HG02884 (cell line): Measurements from ENCODE around the gene GLO1.
A peak's percentile ranks its signal among the peaks of the same experiment; 100 is the strongest.

ENCODE experiments used
- ATAC-seq: cut with Tn5 transposase; IDR thresholded peaks from one replicate; pipeline ENCODE4 v1.9.1; 2021; ENCODE audit warnings: mild to moderate bottlenecking, moderate library complexity; ENCODE audit not compliant: unreplicated experiment

GLO1 gene

DNA sequence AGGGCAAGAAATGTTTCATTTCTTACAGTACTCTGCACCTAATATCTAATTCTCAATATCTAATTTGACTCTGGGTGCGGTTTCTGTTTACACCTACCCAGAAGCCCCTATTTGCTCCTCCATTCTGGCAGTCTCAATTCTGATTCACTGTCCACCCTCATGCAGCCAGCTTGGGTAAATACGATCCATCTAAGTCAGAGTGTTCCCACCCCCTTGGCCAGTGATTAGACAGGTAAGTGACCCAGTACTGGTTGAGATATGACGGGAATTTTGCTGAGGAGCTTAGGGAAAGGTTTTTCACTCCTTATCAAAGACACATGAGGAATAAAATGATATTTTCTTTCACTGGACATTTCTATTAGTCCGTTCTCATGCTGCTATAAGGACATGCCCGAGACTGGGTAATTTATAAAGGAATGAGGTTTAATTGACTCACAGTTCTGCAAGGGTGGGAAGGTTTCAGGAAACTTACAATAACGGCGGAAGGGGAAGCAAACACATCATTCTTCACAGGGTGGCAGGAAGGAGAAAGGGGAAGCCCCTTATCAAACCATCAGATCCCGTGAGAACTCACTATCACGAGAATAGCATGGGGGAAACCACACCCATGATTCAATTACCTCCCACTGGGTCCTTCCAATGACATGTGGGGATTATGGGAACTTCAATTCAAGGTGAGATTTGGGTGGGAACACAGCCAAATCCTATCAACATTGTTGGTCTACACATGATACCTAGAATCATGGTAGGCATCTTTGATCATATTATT is 29.4 kb downstream of the GLO1 start:
- no peak for ATAC-seq

DNA sequence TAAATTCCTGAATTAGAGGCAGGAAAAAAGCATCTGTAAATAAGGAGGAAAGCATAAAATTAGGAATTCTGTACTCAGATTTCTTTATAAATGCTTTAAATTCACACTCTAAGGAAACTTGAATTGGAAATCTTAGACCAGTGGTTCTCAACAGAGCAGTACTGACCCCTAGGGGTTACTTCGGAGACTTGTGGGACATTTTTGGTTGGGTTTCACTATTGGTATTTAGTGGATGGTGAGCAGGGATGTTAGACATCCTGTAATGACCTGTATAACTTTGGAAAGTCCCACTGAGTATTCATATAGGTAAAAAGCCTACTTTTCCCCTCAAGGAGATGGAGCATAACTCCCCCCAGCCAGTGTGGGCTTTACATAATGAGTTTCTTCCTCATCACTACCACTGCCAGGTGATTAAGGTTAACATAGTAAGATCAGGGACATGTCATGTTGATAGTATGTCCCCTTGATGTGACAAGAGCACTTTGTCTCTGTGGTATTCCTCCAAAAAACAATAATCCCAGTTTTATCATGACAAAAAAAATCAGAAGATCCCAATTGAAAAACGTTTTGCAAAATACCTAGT is 31.0 kb downstream of the GLO1 start:
- ATAC-seq: peak; percentile 83

DNA sequence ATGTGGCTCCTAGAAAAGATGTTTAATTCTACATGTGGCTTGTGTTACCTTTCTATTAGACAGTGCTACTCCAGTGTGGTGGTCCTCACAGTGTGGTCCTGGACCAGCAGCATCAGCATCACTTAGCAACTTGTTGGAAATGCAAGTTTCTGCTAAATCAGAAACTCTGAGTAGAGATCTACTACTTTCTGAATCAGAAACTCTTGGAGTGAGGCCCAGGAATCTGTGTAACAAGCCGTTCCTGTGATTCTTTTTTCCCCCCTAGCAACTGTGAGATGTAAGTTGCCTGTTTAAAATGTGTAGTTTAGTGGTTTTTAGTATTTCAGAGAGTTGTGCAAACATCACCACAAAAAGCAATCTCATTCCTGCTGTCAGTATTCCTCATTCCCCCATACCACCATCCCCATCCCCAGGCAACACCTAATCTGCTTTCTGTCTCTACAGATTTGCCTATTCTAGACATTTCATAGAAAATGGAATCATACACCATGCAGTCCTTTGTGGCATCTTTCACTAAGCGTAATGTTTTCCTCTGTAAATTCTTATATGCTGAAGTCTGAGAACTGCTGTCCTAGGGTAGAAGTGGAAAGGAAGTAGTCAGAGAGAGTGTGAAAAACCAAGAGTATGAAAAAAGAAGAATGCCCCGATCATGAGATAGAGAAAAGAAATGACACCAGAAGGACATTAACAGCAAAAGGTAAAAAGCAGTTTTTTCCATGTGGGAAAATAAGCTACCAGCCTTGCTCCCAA is 44.4 kb downstream of the GLO1 start:
- no peak for ATAC-seq

DNA sequence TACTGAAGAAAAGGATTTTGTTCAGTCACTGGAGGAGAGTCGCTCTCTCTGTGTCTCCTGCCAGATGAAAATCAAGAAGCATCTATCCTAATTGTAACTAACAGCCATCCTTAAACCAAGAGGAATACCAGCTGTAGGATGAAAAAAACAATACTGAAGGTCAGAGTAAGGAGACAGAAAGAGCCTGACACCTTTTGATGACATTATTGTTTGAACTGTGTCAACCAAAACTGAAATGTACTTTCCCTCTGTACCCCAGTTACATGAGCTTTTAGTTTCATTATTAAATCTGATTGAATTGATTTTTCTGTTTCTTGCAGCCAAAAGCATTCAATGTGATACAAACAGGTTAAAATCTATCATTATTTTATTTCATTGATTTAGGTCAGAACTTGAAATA is 46.0 kb downstream of the GLO1 start:
- ATAC-seq: no peak

DNA sequence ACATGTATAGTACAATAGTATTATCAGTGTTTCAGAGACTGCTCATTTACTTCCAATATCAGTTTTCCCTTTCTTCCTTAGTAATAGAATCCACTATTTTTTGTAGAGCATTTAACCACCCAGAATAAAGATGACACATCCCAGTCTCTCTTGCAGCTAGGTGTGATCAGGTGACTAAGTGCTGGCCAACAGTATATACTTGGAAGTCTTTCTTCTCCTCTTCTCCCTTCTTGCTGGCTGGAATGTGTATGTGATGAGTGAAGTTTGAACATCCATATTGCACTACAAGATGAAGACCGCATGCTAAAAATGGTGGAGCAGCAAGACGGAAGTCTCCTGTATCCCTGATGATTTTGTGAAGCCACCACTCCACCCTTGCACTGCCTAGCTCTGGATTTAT is 48.7 kb downstream of the GLO1 start:
- no peak for ATAC-seq

DNA sequence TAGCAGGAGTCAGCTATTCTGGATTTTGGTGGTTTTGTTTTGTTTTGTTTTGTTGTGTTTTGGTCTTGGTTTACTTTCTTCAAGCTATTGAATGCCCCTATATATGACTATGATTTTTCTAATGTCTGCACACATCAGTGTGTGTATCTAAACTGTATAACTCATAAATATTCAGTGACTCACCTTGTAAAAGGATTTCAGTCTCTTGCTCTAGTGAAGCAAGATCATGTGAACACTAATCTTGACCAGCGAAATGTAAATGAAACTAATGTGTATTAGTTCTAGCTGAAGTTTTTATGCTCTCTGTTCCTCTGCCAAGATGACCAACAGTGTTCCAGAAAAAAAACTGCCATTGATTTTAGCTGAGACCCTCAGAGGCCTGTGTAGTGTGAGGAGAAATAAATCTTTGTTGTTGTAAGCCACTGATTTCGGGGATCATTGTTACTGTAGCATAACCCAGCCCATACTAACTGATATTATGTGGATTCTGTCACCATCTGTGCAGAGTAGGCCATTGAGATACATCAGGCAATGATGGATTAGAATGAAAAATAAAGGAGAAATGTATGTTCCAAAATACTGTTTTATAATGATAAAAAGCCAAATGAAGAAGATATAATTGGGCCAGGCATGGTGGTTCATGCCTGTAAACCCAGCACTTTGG is 51.7 kb downstream of the GLO1 start:
- ATAC-seq: no peak

DNA sequence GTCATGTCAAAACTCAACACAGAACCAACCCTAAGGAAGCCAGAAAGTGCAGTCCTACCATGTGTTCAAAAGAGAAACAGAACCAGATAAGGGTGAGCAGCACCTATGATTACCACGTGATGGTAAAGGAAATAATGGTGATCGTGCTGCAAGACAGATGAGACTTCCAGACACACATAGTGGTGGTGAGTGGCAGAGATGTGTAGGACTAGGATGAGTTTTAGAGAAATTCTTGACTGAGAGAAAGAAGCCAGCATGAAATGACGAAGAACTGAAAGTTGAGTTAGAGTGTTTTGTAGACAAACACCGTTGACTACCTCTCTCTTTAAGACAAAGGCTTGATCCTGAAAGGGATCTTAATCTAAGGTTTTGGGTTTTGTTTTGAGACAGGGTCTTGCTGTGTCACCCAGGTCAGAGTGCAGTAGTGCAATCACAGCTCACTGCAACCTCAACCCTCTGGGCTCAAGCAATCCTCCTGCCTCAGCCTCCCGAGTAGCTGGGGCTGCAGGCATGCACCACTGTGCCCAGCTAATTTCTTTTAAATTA is 52.7 kb downstream of the GLO1 start:
- ATAC-seq: no peak

DNA sequence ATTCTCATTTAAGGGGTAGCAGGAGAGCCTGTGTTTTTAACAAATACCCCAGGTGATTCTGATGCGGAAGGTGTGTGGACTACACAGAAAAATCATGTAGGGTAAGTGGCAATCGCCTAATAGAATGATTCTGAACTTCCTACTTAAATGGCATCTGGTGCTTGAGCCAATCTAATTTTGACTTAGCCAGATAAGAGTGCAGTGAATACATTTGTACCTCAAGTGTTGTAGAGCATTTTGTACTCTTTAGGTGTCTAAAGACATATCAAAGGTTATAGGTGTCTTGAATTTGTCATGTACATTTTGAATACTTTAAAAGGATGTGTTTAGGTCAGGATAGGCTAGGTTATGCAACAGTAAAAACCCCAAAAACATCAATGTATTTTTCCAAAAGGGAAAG is 53.2 kb downstream of the GLO1 start:
- ATAC-seq: no peak

DNA sequence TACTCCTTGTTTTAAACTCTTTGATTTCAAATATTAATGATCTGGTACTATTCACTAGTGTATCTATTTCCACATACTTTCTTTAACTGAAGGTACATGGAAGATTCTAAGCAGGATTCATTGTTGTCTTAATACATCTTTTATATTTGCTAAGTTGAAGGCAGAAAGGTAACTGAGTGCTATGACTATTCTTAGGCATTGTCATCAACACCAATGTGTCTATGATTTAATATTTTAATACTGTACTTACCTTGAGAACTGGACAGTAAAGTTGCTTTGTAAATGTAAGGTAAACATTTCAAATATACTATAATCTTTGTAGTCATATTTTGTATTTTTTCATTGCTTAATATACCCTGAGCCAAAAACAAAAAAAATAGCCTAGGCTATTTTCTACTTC is 54.3 kb downstream of the GLO1 start:
- ATAC-seq: no peak

DNA sequence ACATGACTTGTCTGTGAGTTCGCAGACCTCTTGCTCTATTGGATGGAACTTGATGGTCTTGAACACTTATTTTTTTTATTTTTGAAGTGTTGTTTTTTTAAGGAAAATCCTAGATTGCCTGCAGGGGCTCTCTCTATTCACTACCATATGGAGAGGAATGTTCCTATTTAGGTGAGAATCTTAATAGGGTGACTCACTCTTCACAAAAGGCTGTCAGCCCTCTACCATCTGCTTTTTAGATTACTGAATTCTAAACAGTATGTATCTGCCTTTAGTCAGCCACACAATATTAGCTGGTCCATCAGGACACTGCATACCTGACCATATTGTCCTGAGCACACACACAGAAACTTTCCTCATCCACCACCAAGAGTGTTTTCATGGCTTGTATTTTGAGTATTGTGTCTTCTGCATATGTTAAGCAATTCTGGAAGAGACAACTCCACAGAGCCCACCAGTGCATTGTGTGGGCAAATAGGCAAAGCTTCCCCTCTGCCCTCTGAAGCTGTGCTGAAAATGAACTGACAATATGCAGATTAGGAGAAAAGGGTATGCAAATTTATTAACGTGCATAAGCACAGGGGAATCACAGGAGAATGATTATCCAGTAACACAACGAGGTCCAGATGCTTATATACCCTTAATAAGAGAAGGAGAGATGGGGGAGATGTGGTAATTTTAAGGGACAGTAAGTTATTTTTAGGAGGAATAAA is 56.6 kb downstream of the GLO1 start:
- no peak for ATAC-seq

DNA sequence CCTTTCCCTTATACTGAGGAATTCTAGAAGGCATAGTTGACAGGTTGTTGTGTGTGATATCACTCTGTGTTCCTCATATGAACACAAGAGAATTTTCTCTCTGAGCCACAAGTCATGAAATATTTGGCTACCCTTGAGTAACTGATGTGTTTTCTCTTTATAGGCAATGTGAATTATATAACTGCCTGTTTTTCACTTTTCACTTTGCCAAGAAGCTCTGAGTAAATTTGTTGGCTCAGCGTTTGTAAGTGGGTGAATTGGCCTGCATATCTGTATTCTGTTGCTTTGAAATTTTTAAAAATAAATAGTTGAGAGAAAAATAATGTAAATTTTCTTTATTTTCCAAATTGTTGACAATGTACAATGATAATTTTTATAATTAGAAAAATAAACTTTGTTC is 58.0 kb downstream of the GLO1 start:
- ATAC-seq: no peak

DNA sequence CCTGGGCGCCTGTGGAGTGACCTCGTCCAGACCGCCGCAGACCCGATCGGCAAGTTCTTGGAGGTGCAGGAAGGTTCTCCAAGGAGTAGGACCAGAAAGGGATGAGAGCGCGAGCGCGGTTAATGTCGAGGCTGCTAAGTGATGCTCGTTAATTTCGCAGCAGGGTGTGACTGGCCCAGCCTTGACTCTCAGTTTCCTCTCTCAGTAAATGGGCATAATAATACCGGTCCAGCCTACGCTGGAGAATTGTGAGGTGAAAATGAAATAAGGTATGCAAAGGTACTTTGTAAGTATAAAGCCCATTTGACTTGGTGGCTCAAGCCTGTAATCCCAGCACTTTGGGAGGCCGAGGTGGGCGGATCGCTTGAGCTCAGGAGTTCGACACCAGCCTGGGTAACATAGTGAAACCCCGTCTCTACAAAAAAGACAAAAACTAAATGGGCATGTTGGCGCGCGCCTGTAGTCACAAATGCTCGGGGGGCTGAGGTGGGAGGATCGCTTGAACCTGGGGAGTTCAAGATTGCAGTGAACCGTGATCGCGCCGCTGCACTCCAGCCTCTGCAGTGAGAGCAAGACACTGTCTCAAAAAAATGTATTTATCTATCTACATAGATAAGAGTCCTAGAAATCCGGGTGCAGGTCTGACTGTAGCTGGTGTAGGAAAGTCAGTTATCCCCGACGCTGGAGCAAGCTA is 62.6 kb downstream of the GLO1 start:
- ATAC-seq: no peak

DNA sequence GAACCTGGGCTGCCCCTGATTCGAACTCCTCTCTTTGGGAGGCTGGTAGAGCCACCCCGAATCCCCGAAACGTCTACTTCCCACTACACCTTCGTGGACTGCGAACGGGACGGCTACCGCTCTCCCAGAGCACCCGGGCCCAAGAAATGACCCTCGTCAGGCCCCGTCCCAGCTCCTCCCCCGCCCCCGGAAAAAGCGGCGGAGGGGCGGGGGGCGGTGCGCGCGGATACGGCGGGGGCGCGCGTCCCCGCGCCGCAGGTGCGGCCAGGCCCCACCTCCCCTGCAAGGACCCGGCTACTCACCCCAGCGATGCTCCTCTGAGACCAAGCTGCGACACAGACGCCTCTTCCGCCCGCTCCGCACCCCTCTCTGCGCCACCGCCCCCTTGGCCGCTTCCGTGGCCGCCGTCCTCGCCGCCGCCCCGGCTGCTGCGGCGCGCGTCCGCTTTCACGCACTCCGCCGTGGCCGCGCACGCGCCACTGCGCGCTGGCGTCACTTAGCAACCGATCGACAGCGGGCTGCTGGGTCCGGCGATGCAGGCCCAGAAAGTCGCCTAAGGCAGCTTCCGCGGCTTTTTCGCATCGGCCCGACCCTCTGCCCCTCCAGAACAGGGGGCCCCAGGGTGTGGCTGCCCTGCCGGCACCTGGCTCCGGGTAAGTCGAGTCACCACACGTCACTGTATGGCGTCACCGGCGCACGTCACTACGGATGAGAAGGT is 63.3 kb downstream of the GLO1 start, which contains the start of gene BTBD9:
Gene BTBD9 (minus strand): TSS at position 432 of the 718 bp plus-strand sequence.
- peak; percentile 70 for ATAC-seq

DNA sequence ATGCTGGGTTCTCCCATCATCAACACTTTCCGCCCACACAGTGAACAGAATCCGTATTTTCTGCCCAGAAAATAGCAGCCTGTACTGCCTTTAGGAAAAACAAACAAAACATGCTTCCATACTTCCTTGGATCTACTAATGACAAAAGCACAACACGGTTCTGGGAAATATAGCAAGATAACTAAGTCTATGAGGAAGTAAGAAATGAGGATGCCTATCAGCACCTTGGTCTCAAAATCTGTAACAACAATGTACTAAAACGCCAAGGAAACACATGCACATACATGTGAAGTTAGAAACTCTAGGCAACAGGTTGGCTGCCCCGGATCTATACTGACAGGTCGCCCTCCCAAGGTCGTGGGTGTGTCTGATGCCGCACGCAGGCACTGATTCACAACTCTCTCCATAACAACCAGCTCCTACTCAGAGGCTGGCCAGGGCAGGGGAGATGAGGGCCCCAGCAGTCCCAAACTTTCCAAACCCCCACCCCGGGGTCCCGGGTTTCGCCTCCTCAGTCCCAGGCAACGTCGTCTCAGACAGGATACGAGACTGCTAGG is 63.9 kb downstream of the GLO1 start:
- peak; percentile 22 for ATAC-seq

DNA sequence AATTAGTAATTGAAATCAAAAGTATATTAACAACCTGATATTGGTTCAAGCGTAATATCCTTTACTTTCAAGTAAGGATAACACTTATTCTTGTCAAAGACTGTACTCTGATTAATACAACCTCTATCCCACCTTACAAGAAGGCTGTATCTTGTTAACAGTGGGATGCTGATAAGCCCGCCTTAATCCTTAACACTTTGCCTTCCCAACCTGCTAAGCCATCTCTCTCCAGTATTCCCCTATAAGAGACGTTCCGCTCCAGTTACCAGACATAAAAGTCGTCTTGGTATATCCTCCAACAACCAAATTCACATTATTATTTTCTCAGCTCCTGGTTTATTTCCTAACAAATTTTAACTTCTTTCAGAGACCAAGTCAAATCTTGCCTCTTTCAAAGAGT is 65.2 kb downstream of the GLO1 start:
- ATAC-seq: no peak

DNA sequence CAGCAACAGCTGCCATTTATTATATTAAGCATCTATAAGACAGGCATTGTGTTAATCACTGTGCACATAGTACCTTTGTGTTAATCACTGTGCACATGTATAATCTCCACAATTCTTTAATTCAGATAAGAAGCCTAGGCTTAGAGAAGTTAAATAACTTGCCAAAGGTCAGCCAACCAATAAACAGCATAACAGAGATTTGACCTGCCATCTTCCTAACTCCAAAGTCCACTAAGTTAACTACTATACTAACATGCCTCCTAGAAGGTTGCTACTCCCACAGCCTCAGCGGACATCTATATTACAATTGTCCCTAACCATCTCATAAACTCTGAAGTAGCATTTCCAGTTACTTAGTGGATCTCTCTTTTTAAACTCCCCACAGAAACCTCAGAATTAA is 66.9 kb downstream of the GLO1 start:
- ATAC-seq: no peak

DNA sequence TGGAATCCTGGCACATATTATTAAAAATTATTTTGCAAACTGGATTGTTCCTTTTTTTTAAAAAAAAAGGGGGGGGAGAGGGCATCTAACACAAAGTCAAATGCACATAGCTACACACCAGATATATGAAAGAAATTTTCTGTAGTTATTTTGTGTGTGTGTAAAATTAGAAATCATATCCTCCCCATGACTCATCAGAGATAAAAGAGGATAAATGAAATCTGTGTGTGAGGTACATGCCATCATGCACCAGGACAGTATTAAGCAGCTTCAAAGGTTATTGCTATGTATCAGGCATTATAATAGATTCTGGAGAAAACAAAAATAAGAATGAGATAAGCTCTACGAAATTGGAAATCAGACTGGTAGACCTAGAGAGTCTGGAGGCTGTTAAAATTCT is 68.4 kb downstream of the GLO1 start:
- no peak for ATAC-seq

DNA sequence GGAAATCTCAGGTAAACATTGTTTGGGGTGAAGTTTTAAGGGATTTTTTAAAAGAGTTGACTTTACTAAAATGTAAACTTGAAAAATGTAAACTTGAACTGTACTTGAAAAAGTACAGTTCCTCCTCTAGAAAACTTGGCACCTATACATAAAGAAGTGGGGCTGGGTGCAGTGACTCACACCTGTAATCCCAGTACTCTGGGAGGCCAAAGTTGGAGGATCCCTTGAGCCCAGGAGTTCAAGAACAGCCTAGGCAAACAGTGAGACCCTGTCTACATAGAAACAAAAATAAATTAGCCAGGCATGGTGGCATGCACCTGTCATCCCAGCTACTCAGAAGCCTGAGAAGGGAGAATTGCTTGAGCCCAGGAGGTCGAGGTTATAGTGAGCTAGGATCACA is 70.5 kb downstream of the GLO1 start:
- ATAC-seq: no peak

DNA sequence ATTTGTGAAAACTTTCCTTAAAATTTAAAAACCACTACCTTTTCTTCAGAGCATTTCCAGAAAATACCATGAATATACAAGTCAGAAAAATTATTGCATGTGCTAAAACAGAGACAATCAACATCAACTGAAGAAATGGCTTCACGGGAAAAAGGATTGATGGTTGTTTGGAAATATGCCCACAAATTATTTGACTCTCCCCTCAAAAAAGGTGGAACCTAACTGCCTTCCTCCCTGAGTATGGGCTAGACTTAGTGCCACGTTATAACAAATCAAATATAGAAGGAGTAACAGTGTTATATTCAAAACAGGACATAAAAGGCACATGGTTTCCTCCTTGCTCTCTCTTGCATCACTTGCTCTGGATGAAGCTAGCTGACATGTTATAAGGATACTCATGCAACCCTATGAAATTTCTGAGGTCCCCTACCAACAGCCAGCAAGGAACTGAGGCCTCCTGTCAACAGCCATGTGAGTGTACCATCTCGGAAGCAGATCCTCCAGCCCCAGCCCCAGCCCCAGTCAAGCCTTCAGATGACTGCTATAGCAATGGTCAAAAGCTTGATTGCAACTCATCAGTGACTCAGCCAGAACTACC is 71.7 kb downstream of the GLO1 start:
- ATAC-seq: no peak
